ENCODE measurements around the gene MGA.
A peak's percentile ranks its signal among the peaks of the same experiment; 100 is the strongest.

The MGA gene

DNA sequence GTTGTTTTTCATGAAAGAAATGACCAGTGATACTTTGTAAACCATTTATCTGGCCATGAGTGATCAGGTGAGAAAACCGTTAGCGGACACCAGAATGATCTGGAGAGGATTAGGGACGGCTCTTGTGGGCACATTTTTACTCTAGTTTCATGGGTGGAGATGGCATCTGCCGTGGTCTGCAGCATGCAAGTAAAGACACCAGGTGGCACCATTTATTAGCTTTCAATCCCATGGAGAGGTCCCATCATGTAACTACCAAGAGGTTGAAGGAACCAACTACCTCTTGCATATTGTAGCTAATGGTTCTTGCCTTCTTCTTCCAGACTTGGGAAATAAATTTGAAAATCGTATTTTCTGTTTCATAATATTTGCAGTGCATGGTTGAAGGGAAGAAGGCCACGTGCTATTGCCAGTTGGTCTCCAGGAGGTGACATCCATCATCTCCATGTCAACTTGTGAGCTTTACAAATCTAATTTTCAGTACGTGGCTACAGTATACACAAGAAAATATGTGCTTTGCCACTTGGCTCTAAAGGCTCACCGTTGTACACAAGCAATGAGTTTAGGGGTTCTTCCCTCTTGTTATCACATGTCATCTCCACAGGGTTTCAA, 112.6 kb downstream of the MGA start:
- Histone ChIP-seq H3K79me2 (ENCODE audit: control insufficient read depth, low read length) (peaks cover 20% of the 10 kb centered on the region), H3K4me1 (ENCODE audit: control insufficient read depth, low read length) (peaks cover 39% of the 10 kb centered on the region), H3K4me2 (ENCODE audit: low read length) (peak overlapping the region; percentile 96), H3K4me3 (ENCODE audit: low read length) (peak overlapping the region; percentile 95), H3K27me3 (ENCODE audit: control insufficient read depth, low read length) (no peaks in the 10 kb centered on the region), H3F3A (ENCODE audit: control insufficient read depth, insufficient read depth) (peaks cover 18% of the 10 kb centered on the region), H4K20me1 (ENCODE audit: control insufficient read depth, insufficient read depth, low read depth, low read length) (no peaks in the 10 kb centered on the region), H3K36me3 (ENCODE audit: control insufficient read depth, low read length) (peaks cover 5% of the 10 kb centered on the region; the same call in 1 of the 2 replicates), H3K27ac (ENCODE audit: low read depth, low read length) (peak overlapping the region; percentile 86), H3K9me3 (ENCODE audit: control insufficient read depth, insufficient read depth, low read length) (no peaks in the 10 kb centered on the region), H3K9me2 (replicated peaks; ENCODE audit: control insufficient read depth, low read length) (no peaks in the 10 kb centered on the region)
- TF ChIP-seq, protein P1, sequence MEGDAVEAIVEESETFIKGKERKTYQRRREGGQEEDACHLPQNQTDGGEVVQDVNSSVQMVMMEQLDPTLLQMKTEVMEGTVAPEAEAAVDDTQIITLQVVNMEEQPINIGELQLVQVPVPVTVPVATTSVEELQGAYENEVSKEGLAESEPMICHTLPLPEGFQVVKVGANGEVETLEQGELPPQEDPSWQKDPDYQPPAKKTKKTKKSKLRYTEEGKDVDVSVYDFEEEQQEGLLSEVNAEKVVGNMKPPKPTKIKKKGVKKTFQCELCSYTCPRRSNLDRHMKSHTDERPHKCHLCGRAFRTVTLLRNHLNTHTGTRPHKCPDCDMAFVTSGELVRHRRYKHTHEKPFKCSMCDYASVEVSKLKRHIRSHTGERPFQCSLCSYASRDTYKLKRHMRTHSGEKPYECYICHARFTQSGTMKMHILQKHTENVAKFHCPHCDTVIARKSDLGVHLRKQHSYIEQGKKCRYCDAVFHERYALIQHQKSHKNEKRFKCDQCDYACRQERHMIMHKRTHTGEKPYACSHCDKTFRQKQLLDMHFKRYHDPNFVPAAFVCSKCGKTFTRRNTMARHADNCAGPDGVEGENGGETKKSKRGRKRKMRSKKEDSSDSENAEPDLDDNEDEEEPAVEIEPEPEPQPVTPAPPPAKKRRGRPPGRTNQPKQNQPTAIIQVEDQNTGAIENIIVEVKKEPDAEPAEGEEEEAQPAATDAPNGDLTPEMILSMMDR (IDR thresholded peaks at IDR 0.05; ENCODE audit: low read depth, low read length, poor library complexity, severe bottlenecking) = peak; percentile 83
- no peak for TF ChIP-seq EZH2phosphoT487 (IDR thresholded peaks at IDR 0.05; ENCODE audit: borderline replicate concordance, low read length)

DNA sequence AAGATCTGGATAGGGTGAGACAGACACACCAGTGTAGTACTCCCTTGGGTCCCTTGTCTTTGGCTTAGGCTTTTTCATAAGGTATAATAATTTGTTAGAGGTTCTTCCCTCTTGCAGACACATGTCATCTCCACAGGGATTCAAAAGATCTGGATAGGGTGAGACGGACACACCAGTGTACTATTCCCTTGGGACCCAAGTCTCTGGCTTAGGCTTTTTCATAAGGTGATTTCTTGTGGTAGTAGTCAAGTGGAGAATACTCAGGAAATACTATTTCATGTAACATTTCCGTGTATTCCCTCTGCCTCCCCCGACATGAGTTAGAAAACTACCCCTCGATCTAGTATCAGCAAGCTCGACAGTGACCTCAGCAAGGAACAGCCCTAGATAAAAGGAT, 113.1 kb downstream of the MGA start:
- H3K9me3 ChIP-seq (ENCODE audit: control insufficient read depth, insufficient read depth, low read length) = no peaks in the 10 kb centered on the region
- peaks cover 18% of the 10 kb centered on the region for H3F3A ChIP-seq (ENCODE audit: control insufficient read depth, insufficient read depth)

DNA sequence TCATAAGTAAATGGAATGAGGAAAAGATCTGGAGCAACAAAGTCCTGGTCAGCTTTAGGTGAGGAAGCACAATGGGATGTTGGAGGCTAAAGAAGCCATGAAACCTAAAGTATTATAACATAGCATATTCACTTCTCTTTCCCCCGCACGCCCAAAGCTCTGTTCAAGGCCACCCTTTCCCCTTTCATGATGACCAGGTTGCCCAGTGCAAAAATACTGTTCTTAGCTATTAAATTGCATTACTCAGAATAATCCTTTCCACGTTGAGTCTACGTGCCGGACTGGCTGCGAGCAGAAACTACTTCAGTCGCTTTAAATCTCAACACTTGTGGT, 113.5 kb downstream of the MGA start:
- Histone ChIP-seq H3K4me1 (ENCODE audit: control insufficient read depth, low read length) (peaks cover 48% of the 10 kb centered on the region), H3K4me2 (ENCODE audit: low read length) (peak overlapping the region; percentile 96), H3F3A (ENCODE audit: control insufficient read depth, insufficient read depth) (peaks cover 18% of the 10 kb centered on the region), H3K27me3 (ENCODE audit: control insufficient read depth, low read length) (no peaks in the 10 kb centered on the region), H3K9me3 (ENCODE audit: control insufficient read depth, insufficient read depth, low read length) (no peaks in the 10 kb centered on the region), H4K20me1 (ENCODE audit: control insufficient read depth, insufficient read depth, low read depth, low read length) (no peaks in the 10 kb centered on the region), H3K9me2 (replicated peaks; ENCODE audit: control insufficient read depth, low read length) (no peaks in the 10 kb centered on the region), H3K4me3 (ENCODE audit: low read length) (peak overlapping the region; percentile 95), H3K79me2 (ENCODE audit: control insufficient read depth, low read length) (peaks cover 20% of the 10 kb centered on the region), H3K36me3 (ENCODE audit: control insufficient read depth, low read length) (peaks cover 2% of the 10 kb centered on the region; the same call in 1 of the 2 replicates), H3K27ac (ENCODE audit: low read depth, low read length) (peak overlapping the region; percentile 86)
- TF ChIP-seq EZH2phosphoT487 (IDR thresholded peaks at IDR 0.05; ENCODE audit: borderline replicate concordance, low read length) = no peak
- TF ChIP-seq, protein P1 (IDR thresholded peaks at IDR 0.05; ENCODE audit: low read depth, low read length, poor library complexity, severe bottlenecking) = no peak

More for the DNA sequence above, 113.1 kb downstream of the MGA start:
- peaks cover 20% of the 10 kb centered on the region for H3K79me2 ChIP-seq (ENCODE audit: control insufficient read depth, low read length)
- H3K27me3 ChIP-seq (ENCODE audit: control insufficient read depth, low read length) = no peaks in the 10 kb centered on the region
- peaks cover 5% of the 10 kb centered on the region; the same call in 1 of the 2 replicates for H3K36me3 ChIP-seq (ENCODE audit: control insufficient read depth, low read length)
- no peaks in the 10 kb centered on the region for H3K9me2 ChIP-seq (replicated peaks; ENCODE audit: control insufficient read depth, low read length)
- TF ChIP-seq, protein P1 (IDR thresholded peaks at IDR 0.05; ENCODE audit: low read depth, low read length, poor library complexity, severe bottlenecking) = no peak
- no peak for TF ChIP-seq EZH2phosphoT487 (IDR thresholded peaks at IDR 0.05; ENCODE audit: borderline replicate concordance, low read length)
- H3K4me2 ChIP-seq (ENCODE audit: low read length) = peak overlapping the region; percentile 96
- peak overlapping the region; percentile 95 for H3K4me3 ChIP-seq (ENCODE audit: low read length)
- no peaks in the 10 kb centered on the region for H4K20me1 ChIP-seq (ENCODE audit: control insufficient read depth, insufficient read depth, low read depth, low read length)
- peaks cover 44% of the 10 kb centered on the region for H3K4me1 ChIP-seq (ENCODE audit: control insufficient read depth, low read length)
- peak overlapping the region; percentile 86 for H3K27ac ChIP-seq (ENCODE audit: low read depth, low read length)

All from DOHH2 (cell line).